GM12878 (cell line): ENCODE results near the gene SSR2. TPM values are rescaled to one million over a fixed set of nuclear protein-coding genes. Genes with fewer than 3 reads are reported as not detected.

ENCODE experiments used
- BACH1 ChIP-seq: fragments of 450-650 bp; IDR thresholded peaks from 2 replicates; pipeline ENCODE4 v1.6.1; 2017; ENCODE audit warnings: mild to moderate bottlenecking, borderline replicate concordance
- BCL11A ChIP-seq: IDR thresholded peaks from 2 replicates; pipeline ENCODE4 v1.6.1; 2011; ENCODE audit warnings: low read depth, low read length
- CHD2 ChIP-seq: IDR thresholded peaks from 2 replicates; pipeline ENCODE4 v1.6.1; 2011; ENCODE audit warnings: low read depth, low read length, improper control_type of control experiment, borderline replicate concordance
- CREM ChIP-seq: IDR thresholded peaks from 2 replicates; pipeline ENCODE4 v1.6.1; 2014; ENCODE audit warnings: antibody characterized with exemption, low read depth
- CTCF ChIP-seq, 3 experiments: IDR thresholded peaks in 2 of 3; conservative IDR thresholded peaks in 1 of 3; 2 replicates each; pipeline ENCODE4 v1.5.1; 2011; ENCODE audit warnings: low read depth in 3 of 3, low read length in 3 of 3, mild to moderate bottlenecking in 3 of 3, control low read depth in 2 of 3, moderate library complexity in 2 of 3, inconsistent platforms in 1 of 3, mixed read lengths in 1 of 3; ENCODE audit not compliant: control insufficient read depth in 2 of 3, insufficient read depth in 1 of 3; ENCODE audit errors: extremely low read depth in 1 of 3
- E2F8 ChIP-seq: fragments of 450-650 bp; IDR thresholded peaks from 2 replicates; pipeline ENCODE4 v1.6.1; 2018; ENCODE audit warnings: mild to moderate bottlenecking, low read depth, moderate library complexity; ENCODE audit not compliant: partially characterized antibody
- EGR1 ChIP-seq, 2 experiments: IDR thresholded peaks; 1 replicate in 1 of 2; 2 replicates in 1 of 2; pipeline ENCODE4 v1.6.1; 2011 to 2012; ENCODE audit warnings: low read depth in 2 of 2, low read length in 2 of 2, borderline replicate concordance in 1 of 2, mild to moderate bottlenecking in 1 of 2, moderate library complexity in 1 of 2
- HDAC2 ChIP-seq: fragments of 200-600 bp; sonication (generic); IDR thresholded peaks from 2 replicates; pipeline ENCODE4 v1.6.1; 2017
- IKZF1 ChIP-seq: fragments of 450-650 bp; conservative IDR thresholded peaks from 2 replicates; pipeline ENCODE4 v1.6.1; 2017; ENCODE audit warnings: antibody characterized with exemption, mild to moderate bottlenecking
- LARP7 ChIP-seq: fragments of 450-650 bp; IDR thresholded peaks from 2 replicates; pipeline ENCODE4 v1.6.1; 2017; ENCODE audit warnings: mild to moderate bottlenecking
- MAX ChIP-seq: IDR thresholded peaks from 2 replicates; pipeline ENCODE4 v1.6.1; 2012; ENCODE audit warnings: low read depth, low read length, improper control_type of control experiment
- MEF2B ChIP-seq: fragments of 450-650 bp; IDR thresholded peaks from 2 replicates; pipeline ENCODE4 v1.6.1; 2018; ENCODE audit warnings: mild to moderate bottlenecking, moderate library complexity; ENCODE audit not compliant: partially characterized antibody, poor library complexity, severe bottlenecking
- MTA2 ChIP-seq: fragments of 450-650 bp; IDR thresholded peaks from 2 replicates; pipeline ENCODE4 v1.6.1; 2016; ENCODE audit warnings: low read depth, mild to moderate bottlenecking, moderate library complexity
- MTA3 ChIP-seq: IDR thresholded peaks from 2 replicates; pipeline ENCODE4 v1.6.1; 2012; ENCODE audit warnings: low read length, inconsistent platforms, borderline replicate concordance
- MXI1 ChIP-seq: fragments of 150-350 bp; IDR thresholded peaks from 2 replicates; pipeline ENCODE4 v1.6.1; 2011; ENCODE audit warnings: low read depth, mild to moderate bottlenecking, inconsistent platforms, low read length, improper control_type of control experiment
- MYB ChIP-seq: fragments of 150-350 bp; IDR thresholded peaks from 2 replicates; pipeline ENCODE4 v1.6.1; 2014; ENCODE audit warnings: mild to moderate bottlenecking, low read depth, low read length, borderline replicate concordance
- NR2C2 ChIP-seq: IDR thresholded peaks from 2 replicates; pipeline ENCODE4 v1.6.1; 2011; ENCODE audit warnings: borderline replicate concordance, low read depth; ENCODE audit not compliant: control insufficient read depth, insufficient read length
- PKNOX1 ChIP-seq: fragments of 450-650 bp; IDR thresholded peaks from 2 replicates; pipeline ENCODE4 v1.6.1; 2016; ENCODE audit warnings: mild to moderate bottlenecking
- RBBP5 ChIP-seq: fragments of 200-600 bp; sonication (generic); conservative IDR thresholded peaks from 2 replicates; pipeline ENCODE4 v1.6.1; 2016
- TCF3 ChIP-seq: IDR thresholded peaks from 2 replicates; pipeline ENCODE4 v1.6.1; 2012; ENCODE audit warnings: low read depth, mild to moderate bottlenecking, low read length, borderline replicate concordance; ENCODE audit not compliant: insufficient read depth
- USF1 ChIP-seq: IDR thresholded peaks from 2 replicates; pipeline ENCODE4 v1.6.1; 2011; ENCODE audit warnings: borderline replicate concordance, low read depth, mild to moderate bottlenecking, moderate library complexity, mixed read lengths, low read length; ENCODE audit not compliant: insufficient read depth; ENCODE audit errors: extremely low read length
- YY1 ChIP-seq: IDR thresholded peaks from 2 replicates; pipeline ENCODE4 v1.6.1; 2011; ENCODE audit warnings: low read depth, mild to moderate bottlenecking, low read length
- ZNF274 ChIP-seq: IDR thresholded peaks from one replicate; pipeline ENCODE4 v1.8.0; 2011; ENCODE audit not compliant: insufficient read length, insufficient read depth
- polyA plus RNA-seq, 11 experiments: library from polyadenylated mRNA; depleted of rRNA in 4 of 11; unstranded in 6 of 11; stranded (reverse) in 5 of 11; fragments of >200 nt; fragmentation: Nextera tagmentation in 4 of 11; fragmentation: Illumina TruSeq in 1 of 11; extraction: Ambion mirVana in 4 of 11; extraction: Trizol in 1 of 11; gene quantifications; 1 replicate in 1 of 11; 2 replicates in 10 of 11; pipeline versions ENCODE4 v1.2.1 to v1.2.3, GENCODE V29; 2011 to 2016; ENCODE audit warnings: inconsistent platforms in 2 of 11, missing spikeins in 2 of 11, low read depth in 1 of 11
- total RNA-seq, 4 experiments: library from RNA; depleted of rRNA in 3 of 4; stranded (reverse); fragments of >200 nt in 3 of 4; fragmentation: Illumina TruSeq in 1 of 4; extraction: Trizol in 1 of 4; gene quantifications; 2 replicates each; pipeline versions ENCODE4 v1.2.1 to v1.2.3, GENCODE V29; 2013 to 2021

SSR2 gene
- total and polyA plus RNA-seq, 10 of the 15 experiments (the other 5 are each of a cell fraction or from before 2014, with no cell fraction given), result 207 to 553 (median 315) TPM

GRCh38 chr1:156065212-156065611 lies 44.5 kb upstream of the SSR2 start (continued):
- TF ChIP-seq USF1 (no peak), MXI1 (no peak; the same call in 1 of the 2 replicates), ZNF274 (no peak), HDAC2 (no peak), CREM (no peak), TCF3 (no peak), MEF2B (peak; percentile 65), E2F8 (no peak), PKNOX1 (no peak), NR2C2 (no peak), IKZF1 (peak; percentile 81; the same call in 1 of the 2 replicates), RBBP5 (no peak), EGR1 (IDR thresholded peaks at IDR 0.05; ENCODE audit: borderline replicate concordance in 1 of 2, low read depth in 2 of 2, low read length in 2 of 2) (no peak), MTA2 (peak; percentile 64), LARP7 (no peak), BACH1 (no peak; the same call in 1 of the 2 replicates), MYB (no peak), CHD2 (no peak), MTA3 (no peak), CTCF (IDR thresholded peaks at IDR 0.05 in 2 of 3, conservative IDR thresholded peaks at IDR 0.05 in 1 of 3; ENCODE audit: control insufficient read depth in 2 of 3, extremely low read depth in 1 of 3, insufficient read depth in 1 of 3, low read depth in 3 of 3, low read length in 3 of 3) (no peak), YY1 (no peak), MAX (no peak), BCL11A (no peak)
